ENCODE measurements around the gene BIRC7.

BIRC7 gene

DNA sequence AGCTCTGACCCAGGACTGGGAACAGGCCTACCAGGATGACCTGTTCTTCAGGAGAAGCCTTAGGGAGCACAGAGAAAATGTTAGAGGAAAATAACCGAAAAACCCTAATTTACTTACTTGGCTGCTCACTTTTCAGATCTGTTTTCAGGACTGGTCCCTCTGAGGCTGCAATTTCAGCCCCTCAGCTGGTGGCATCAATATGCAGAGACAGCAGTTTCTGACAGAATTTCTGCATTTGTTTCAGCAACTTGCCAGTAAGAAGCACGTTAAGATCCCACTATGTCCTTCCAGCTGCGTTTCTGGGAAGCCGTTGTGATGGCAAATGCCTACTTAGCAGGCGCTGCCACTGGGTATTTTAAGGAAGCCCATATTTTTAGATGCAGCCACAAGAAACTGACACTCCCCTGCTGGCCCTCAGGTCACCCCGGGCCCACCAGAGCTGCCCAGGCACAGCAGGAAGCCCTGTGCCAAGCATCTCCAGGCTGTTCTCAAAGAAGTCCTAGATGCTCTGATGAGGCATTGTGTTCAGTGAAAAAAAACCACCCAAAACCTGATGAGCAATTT, 27.3 kb upstream of the BIRC7 start:
- DNase-seq = no peak

DNA sequence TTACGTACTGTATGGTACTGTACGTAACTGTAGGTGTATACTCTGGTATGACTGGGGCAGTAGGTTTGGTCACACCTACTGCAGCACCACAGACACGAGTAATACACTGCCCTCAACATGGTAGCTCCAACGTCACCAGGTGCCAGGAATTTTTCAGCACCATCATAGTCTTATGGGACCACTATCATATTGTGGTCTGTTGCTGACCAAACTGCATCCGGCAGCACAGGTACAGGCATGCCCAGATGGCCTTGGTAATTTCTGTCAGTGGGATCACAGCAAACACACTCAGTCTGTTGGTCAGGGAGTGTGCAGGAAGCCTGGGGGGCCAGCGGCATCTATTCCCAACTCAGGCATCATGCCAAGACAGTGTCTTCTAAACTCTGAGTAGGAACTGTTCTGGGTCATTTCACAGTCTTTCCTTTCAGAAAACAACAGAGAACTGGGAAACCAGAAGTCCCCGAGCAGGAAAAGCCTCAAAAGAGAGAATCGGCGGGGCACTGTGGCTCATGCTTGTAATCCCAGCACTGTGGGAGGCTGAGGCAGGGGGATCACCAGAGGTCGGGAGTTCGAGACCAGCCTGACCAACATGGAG, 25.6 kb upstream of the BIRC7 start:
- no peak for DNase-seq

DNA sequence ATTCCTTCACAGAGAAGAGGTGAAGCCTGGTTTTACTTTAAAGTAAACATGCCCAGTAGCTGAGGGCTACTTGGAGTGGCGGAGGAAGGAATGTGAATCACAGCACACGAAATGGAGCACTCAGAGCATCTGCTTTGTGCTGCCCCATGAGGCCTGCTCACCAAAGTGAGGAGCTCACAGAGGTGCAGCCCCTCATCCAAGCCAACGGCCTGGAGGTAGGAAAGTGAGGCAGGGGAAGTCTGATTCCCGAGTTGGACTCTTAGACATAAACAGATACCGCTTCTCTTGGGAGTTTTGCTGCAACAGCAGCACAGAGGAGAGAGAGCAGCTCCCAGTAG, 23.3 kb upstream of the BIRC7 start:
- DNase-seq = no peak

DNA sequence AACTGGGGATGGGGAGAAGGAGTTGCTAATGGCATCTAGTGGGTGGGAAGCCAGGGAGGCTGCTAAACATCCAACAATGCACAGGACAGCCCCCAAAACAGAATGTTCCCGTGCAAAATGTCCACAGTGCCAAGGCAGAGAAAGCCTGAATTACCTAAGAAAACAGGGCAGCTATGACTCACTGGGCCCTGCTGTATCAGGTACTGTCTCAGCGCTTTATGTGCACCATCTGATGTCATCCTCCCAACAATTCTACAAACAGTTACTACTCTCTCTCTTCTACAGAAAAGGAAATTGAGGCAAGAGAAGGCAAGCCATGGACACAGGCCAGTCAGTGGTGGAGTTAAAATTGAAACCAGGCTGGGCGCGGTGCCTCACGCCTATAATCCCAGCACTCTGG, 22.9 kb upstream of the BIRC7 start:
- no peak for DNase-seq

DNA sequence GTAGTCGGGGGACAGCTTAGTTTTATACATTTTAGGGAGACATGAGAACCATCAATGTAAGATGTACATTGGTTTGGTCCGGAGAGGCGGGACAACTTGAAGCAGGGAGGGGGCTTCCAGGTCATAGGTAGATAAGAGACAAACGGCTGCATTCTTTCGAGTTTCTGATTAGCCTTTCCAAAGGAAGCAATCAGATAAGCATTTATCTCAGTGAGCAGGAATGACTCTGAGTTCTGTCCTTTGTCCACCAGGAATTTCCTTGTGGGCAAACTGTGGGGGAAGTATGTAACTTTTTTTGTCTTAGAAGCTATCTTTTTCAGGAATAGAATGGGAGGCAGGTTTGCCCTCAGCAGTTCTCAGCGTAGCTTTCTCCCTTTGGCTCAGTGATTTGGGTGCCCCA, 21.2 kb upstream of the BIRC7 start:
- DNase-seq = no peak

DNA sequence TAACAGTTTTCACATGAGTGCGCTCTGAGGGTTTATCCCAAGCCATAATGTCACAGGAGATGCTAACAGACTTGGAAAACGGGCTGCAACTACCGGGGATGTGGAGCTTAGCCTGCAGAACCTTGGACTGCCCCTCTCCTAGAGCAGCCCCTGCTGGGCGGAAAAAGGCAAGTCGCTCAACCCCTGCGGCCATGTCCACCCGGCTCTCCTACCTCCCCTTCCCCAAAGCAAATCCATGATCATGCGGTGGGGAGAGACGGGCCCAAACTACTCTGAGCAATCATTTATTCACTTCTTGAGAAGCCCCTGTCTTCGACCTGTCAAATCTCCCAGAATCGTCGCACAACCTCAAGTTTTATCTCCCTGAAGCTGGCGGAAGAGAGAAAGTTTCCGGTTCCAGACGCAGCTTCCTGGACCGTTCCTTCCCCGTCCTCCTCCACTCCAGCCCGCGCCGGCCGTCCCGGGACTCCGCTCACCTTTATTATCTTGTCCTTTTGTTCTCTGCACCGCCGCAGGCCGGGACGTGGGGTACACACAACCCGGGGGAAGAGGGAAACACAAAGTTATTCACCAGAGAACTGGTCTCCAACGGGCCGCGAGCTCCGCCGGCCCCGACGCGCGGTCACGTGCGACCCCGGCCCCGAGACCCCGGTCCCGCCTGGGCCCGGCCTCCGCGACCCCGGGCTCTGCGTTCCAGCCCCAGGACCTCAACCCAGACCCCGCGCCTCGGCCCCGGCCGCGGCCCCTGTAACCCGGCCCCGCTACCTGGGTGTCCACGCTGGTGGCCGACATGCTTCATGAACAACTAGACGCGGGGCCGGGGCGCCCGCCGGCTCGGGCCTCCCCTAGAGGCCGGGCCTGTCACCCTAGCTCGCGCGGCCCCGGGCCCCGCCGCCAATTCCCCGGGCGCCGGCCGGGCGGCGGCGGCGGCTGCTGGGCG, 20.3 kb upstream of the BIRC7 start:
- DNase-seq = no peak

DNA sequence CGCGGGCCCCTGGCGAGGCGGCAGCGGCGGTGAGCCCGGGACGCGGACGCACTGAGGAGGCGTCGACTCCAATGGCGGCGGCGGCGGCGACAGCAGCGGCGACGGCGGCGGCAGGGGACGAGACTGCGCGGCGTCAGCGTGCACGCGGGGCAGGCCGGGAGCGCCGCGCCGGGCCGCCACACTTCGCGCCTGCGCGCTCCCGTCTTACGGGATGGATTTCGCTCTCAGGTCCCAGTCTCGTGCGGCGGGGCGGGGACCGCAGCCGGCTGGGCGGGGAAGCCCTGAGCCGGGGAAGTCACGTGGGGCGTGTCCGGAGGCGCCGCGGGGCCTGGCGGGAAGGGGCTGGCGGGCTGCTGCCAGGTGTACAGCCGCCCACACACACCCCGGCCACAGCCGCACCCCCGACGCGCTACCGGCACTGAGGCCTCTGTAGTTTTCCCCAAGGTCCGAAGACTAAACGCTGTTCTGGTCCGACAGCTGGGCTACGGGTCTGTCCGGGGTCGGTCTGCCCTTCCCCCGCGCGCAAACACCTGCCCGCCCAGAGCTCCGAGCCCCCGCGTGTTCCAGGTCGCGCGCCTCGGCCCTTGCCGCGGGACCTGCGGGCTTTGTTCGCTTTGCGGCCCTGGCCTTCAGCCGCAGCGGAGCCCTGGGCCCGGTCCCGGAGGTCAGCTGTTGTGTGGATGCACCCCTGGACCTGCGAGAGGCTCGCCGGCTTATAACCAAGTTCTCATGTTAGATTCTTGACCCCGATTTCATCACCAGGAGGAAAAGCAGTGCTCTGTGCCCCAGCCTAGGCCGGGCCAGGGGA, 19.5 kb upstream of the BIRC7 start, which contains the start of gene YTHDF1:
Gene YTHDF1 (minus strand): TSS at position 91 of the 808 bp plus-strand sequence. CDS start 239 bp downstream, outside the sequence.
- DNase-seq = peak; percentile 93

DNA sequence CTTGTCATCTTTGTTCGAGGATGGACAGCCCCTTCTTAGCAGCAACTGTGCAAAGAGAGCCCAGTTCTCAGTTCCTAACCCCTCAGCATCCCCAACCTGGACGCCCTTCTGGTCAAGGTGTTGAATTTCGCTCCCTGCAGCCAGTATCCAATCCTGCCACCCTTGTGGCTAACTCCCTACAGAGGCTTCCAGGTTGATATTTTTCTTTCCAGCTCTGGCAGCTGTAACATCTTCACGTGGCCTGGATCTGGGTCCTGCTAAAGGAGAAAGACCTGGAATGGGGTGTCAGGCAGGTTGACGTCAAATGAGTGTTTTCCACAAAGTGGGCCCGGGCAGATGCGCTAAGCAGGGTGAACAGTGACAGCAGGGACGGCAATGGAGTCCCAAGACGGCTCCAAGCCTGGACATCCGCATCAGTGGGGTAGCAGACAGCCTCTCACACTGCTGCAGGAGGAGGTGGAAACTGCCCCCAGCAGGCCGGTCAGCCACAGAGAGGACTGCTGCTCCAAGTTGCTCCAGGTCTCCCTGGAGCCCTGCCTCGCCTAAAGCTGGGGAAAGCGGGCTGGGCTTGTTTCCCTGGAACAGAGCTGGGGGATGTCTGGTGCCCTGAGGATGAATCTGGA, 18.7 kb upstream of the BIRC7 start:
- DNase-seq = no peak

DNA sequence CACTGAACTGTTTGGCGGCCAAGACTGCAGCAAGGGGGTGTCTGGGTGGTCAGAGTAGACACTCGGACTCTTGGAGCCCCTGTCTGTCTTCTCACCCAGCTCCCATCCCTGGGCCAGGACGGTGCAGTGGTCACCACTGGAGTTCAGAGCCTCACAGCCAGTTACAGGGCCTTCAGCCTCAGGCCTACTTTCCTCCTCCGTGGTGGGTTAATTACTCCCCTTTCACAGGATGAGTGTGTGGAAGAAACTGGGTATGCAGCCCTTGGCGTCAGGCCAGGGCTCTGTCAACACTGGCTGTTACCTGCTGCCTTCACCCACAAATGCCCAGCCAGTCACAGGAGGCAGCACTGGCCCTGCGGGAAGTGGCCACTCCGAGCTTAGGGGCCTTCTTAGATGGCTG, 18.0 kb upstream of the BIRC7 start:
- DNase-seq = peak; percentile 64

DNA sequence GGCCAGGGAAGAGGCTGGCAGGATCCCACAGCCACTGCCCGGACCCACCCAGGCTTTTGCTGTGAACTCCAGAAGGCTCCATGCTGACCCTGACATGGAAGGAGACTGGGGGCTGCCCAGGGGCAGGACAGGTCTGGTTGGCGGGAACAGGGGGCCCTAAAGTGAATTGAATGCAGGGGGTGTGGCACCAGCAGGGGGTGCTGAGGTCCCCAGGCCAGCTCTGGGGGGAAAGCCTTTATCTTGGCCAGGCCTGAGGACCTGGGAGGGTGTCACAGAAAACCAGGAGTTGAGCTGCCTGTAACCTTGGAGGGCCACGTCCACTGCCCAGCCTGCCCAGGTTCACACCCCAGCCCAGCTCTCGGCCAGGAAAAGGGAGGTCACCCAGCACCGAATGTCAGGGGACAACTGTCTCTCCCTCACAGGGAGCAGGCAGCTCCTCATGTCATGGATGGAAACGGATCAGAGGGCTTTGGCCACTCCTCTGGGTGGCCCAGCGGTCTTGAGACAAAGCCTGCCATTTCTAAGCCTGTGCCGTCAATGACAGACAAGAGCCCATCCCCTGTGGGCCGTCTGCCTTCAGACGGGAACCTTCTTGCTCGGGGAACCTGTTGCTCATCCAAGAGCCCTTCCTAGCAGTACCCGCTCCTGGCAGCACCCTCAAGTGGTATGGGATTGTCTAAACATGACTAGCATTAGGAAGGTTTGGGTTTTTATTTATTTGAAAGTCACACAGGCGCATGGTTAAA, 16.8 kb upstream of the BIRC7 start:
- no peak for DNase-seq

DNA sequence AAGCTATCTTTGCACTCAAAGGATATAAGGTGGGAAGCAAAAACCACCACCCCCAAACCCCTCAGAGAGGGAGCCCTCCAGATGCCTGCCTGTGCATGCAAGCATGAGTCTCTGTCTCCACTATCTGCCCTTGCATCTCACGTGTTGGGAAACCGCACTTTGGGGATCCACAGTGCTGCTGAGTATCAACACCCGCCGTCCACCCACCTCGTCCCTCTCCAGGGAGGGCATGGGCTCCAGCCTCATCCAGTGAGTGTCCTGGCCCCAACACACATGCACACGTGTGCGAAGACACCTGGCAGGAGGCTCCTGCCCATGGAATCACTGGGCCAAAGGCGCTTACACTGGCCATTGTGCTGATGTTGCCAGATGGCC, 16.3 kb upstream of the BIRC7 start:
- DNase-seq = no peak

DNA sequence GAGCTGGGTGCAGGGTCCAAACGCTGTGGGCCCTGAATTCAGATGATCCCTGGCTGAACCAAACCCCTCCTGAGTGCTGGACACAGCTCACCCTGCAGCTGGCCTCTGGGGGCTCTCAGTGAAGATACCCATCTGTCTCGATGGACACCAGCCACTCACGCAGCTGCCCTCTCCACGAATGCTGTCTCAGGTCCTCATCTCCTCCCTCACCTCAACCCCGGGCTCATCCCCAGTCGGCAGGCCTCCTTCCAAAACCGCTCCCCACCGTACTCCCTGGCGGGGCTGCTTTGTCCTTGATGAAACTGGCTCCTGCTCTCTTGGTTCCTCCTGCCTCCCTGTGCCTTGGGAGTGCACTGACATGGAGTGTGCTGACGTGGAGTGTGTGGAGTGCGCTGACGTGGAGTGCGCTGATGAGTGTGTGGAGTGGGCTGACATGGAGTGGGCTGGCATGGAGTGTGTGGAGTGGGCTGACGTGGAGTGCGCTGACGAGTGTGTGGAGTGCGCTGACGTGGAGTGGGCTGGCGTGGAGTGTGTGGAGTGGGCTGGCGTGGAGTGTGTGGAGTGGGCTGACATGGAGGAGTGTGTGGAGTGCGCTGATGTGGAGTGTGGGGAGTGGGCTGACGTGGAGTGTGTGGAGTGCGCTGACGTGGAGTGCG, 15.7 kb upstream of the BIRC7 start:
- no peak for DNase-seq

DNA sequence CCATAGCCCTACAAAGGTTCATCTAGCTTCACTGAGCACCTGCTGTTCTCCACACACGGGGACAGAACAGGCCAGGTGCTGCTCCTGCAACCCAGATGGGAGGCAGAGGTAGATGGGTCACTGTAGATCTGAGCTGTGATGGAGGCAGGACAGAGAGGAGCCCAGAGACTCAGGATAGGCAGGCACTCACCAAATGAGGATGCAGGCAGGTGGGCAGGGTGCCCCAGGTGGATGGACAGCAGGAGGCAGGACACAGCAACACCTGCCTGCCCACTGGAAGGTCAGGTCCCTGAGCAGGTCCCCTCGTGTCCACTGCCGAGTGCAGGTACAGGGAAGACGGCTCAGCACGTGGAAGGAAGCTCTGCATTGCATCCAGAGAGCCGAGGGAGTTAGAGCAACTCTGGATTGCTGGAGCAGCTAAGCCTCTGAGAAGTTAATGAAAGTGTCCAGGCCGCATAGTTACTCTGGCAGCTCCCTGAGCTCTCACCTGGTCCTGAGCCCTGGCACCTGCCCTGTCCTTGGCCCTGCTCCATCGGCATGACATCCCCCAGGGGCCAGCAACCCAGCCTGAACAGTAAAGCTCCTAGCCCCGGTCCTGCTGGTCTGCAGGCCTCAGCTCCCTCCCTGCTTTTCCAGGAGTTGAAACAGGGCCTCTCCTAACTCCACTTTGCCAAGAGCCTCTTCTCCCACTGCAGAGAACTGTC, 14.9 kb upstream of the BIRC7 start:
- DNase-seq = peak; percentile 48

DNA sequence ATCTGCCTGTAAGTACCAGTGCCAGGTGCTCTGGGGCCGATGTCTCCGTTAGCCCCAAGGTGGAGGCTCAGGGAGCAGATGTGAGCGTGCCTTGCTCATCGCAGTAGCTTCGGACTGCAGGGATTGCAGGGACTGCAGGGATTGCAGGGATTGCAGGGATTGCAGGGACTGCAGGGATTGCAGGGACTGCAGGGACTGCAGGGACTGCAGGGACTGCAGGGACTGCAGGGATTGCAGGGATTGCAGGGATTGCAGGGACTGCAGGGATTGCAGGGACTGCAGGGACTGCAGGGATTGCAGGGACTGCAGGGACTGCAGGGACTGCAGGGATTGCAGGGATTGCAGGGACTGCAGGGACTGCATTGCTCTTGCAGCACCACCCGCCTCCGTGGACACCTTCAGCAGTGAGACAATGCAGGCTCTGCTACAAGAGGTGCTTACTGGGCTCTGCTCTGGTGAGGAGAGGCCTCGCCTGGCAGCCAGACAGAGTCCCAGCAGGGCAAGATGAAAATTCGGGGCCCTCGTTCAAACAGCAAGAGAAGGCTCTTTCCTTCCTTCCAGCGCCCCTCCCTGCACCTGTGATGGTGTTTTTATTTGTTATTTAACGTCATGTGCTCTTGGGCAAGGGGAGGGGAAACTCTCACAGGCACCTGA, 14.2 kb upstream of the BIRC7 start:
- DNase-seq = peak; percentile 86

DNA sequence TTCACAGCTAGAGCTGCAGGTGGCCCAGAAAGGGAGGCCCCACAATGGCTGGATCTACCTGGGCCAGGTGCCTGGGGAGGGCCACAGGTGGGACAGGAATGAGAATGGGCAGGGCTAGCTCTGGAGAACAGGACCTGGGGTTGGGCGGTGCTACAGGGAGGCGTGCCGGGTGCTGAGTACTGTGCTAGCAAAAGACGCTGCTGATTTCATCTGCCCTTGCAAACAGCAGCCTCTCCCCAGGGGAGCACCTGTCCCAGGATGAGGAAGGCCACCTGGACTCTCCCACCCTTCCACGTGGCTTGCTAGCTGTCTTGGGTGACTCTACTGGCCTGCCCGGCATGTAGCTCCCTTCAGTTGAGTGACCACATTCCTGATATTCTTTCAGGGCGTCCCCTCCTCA, 13.2 kb upstream of the BIRC7 start:
- DNase-seq = peak; percentile 41

DNA sequence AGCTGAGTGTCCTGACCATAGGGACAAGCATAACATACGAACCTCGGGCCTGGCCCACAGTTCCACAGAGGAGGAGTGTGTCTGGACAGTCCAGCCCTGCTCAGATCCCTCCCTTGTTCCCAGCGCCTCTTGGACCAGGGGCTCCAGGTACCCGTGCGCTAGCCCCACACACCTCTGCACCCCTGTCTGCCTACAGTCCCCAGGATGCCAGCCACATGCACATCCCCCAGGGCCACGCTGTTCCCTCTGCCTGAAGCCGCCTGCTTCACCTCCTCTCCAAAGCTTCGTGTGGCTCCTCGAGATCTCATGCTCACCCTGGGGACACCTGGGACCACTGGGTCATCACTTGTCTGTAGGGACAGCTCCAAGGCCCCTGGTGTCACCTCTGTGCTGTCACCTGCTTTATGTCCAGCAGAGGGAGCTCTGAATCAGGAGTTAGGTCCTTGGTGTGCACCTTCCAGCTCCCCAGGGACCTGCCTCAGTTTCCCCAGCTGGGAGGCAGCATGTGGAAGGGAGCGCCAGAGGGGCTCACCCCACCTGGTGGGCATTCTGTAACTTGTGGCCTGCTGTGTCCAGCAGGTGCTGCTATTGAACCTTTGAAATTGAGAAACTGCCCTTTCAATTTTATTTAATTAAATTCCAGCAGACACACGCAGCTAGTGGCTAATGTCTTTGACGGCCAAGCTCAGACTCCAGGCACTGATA, 12.4 kb upstream of the BIRC7 start:
- no peak for DNase-seq

DNA sequence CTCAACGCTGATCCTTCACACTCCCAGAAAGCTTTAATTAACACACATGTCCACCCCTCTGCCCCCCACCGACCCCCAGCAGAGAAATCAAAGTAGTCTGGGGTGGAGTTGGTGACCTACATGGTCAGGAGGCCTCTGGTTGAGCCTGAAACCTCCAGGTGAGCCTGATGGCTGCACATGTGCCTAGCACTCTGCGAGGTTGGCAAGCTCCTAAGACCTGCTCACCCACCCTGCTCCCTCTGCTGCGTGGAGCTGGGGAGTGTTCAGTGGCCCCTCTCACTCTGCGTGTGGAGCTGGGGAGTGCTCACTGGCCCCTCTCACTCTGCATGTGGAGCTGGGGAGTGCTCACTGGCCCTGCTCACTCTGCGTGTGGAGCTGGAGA, 11.9 kb upstream of the BIRC7 start:
- DNase-seq = no peak

DNA sequence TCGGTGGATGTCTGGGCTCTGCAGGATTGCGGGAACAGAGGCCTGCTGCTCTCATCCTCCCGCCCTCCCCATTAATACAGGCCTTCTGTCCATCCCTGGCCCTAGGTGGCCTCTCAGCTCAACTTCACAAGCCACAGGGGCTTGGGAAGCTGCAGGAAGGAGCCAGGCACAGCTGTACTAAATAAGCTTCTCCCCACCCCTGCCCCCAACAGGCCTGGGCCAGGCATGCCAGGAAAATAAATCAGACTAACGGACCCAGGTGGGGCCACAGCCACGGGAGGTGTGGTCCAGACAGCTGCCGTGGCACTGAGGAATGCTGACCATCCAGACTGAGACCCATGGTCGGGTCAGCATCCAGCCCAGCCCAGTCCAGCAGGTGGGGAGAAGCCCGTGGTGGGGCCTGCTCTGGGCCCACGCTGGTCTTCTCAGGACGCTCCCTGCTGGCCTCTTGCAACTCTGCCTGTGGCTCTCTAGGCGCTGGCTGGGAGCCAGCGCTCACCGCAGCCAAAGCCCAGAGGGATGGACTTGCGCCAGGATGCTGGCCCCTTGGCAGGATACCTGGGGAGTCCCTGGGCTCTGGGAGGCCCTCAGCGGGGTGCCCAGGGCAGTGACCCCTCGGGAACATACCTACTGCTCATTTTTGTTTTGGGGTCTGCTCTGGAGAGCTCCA, 11.2 kb upstream of the BIRC7 start:
- peak; percentile 91 for DNase-seq

DNA sequence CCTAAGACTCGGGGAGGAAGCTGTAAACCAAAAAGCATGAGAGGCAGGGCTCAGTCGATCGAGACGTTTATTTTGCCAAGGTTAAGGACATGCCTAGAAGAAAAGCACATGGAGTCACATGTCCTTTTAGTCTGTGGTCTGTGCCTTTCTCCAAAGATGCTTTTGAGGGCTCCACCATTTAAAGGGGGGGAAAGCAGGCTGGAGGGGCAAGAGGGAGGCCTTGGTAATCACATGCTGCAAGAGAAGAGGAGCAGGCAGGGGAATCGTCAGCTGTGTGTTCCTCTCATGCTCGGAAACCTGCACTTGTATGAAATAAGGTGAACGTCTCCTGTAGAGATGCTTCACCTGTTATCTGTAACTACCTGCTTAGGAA, 10.6 kb upstream of the BIRC7 start:
- DNase-seq = peak; percentile 91

Data from DMS79 (cell line).